GM23248 (cell line): ENCODE measurements around the gene TPCN1.

Experiments used
- EZH2 ChIP-seq: fragments of 200-600 bp; sonication (generic); IDR thresholded peaks from 2 replicates; pipeline ENCODE4 v1.6.1; 2018; ENCODE audit warnings: antibody characterized with exemption, mild to moderate bottlenecking; ENCODE audit not compliant: insufficient read depth, poor library complexity, severe bottlenecking
- EZH2phosphoT487 ChIP-seq: fragments of 200-600 bp; sonication (generic); IDR thresholded peaks from 2 replicates; pipeline ENCODE4 v1.6.1; 2018; ENCODE audit warnings: antibody characterized with exemption, moderate library complexity, mild to moderate bottlenecking, low read depth; ENCODE audit not compliant: insufficient read depth

GRCh38 chr12:113190761-113191160 is 30.5 kb upstream of the TPCN1 start:
- TF ChIP-seq EZH2: no peak
- no peak for TF ChIP-seq EZH2phosphoT487
